ENCODE results near the gene CCDC149.

The CCDC149 gene

GRCh38 chr4:24840362-24840761, 72.5 kb downstream of the CCDC149 start:
- Histone ChIP-seq H3K4me3 (replicated peaks; ENCODE audit: insufficient read depth, low read length) (no peak overlapping the region), H3K27ac (replicated peaks) (no peak overlapping the region), H3K27me3 (ENCODE audit: insufficient read depth, poor library complexity, severe bottlenecking) (no peaks in the 10 kb centered on the region)
- no peak for DNase-seq (ENCODE audit: low read depth in 1 of 2, low spot score in 1 of 2)
- no peak for TF ChIP-seq SPI1 (IDR thresholded peaks at IDR 0.05; ENCODE audit: borderline replicate concordance, low read depth)
- TF ChIP-seq, protein P1, sequence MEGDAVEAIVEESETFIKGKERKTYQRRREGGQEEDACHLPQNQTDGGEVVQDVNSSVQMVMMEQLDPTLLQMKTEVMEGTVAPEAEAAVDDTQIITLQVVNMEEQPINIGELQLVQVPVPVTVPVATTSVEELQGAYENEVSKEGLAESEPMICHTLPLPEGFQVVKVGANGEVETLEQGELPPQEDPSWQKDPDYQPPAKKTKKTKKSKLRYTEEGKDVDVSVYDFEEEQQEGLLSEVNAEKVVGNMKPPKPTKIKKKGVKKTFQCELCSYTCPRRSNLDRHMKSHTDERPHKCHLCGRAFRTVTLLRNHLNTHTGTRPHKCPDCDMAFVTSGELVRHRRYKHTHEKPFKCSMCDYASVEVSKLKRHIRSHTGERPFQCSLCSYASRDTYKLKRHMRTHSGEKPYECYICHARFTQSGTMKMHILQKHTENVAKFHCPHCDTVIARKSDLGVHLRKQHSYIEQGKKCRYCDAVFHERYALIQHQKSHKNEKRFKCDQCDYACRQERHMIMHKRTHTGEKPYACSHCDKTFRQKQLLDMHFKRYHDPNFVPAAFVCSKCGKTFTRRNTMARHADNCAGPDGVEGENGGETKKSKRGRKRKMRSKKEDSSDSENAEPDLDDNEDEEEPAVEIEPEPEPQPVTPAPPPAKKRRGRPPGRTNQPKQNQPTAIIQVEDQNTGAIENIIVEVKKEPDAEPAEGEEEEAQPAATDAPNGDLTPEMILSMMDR (IDR thresholded peaks at IDR 0.05; ENCODE audit: insufficient read depth, low read length), result no peak
- no peak for TF ChIP-seq POLR2AphosphoS5 (IDR thresholded peaks at IDR 0.05; ENCODE audit: low read depth)
- no peak for TF ChIP-seq GABPA (IDR thresholded peaks at IDR 0.05; ENCODE audit: low read depth)
- TF ChIP-seq, protein P2, sequence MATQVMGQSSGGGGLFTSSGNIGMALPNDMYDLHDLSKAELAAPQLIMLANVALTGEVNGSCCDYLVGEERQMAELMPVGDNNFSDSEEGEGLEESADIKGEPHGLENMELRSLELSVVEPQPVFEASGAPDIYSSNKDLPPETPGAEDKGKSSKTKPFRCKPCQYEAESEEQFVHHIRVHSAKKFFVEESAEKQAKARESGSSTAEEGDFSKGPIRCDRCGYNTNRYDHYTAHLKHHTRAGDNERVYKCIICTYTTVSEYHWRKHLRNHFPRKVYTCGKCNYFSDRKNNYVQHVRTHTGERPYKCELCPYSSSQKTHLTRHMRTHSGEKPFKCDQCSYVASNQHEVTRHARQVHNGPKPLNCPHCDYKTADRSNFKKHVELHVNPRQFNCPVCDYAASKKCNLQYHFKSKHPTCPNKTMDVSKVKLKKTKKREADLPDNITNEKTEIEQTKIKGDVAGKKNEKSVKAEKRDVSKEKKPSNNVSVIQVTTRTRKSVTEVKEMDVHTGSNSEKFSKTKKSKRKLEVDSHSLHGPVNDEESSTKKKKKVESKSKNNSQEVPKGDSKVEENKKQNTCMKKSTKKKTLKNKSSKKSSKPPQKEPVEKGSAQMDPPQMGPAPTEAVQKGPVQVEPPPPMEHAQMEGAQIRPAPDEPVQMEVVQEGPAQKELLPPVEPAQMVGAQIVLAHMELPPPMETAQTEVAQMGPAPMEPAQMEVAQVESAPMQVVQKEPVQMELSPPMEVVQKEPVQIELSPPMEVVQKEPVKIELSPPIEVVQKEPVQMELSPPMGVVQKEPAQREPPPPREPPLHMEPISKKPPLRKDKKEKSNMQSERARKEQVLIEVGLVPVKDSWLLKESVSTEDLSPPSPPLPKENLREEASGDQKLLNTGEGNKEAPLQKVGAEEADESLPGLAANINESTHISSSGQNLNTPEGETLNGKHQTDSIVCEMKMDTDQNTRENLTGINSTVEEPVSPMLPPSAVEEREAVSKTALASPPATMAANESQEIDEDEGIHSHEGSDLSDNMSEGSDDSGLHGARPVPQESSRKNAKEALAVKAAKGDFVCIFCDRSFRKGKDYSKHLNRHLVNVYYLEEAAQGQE (IDR thresholded peaks at IDR 0.05; ENCODE audit: insufficient replicate concordance, low read depth), result no peak

DNA sequence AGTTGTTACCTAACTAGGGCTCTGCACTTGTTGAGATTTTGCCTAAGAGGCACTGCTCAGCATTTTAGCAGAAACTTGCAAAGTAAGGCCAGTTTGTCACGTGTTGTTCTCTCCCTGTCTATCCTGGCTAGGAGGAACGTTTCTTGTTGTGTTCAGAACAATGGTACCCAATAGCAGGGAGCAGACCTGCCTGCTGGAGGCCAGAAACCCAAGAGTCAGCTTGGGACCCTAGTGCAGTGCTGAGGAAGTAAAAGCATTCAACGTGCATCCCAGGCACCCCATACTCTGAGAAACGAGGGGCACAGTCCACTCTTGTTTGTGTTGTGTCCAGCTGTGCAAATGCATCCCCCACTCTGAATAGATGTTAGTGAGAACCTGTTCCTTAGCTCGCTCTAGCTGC, 75.1 kb downstream of the CCDC149 start:
- TF ChIP-seq, protein P2 (IDR thresholded peaks at IDR 0.05; ENCODE audit: insufficient replicate concordance, low read depth), result no peak
- TF ChIP-seq SPI1 (IDR thresholded peaks at IDR 0.05; ENCODE audit: borderline replicate concordance, low read depth), result no peak
- TF ChIP-seq POLR2AphosphoS5 (IDR thresholded peaks at IDR 0.05; ENCODE audit: low read depth), result no peak
- TF ChIP-seq GABPA (IDR thresholded peaks at IDR 0.05; ENCODE audit: low read depth), result no peak
- TF ChIP-seq, protein P1 (IDR thresholded peaks at IDR 0.05; ENCODE audit: insufficient read depth, low read length), result no peak
- H3K27me3 ChIP-seq (ENCODE audit: insufficient read depth, poor library complexity, severe bottlenecking), result no peaks in the 10 kb centered on the region
- no peak for DNase-seq (ENCODE audit: low read depth in 1 of 2, low spot score in 1 of 2)
- H3K27ac ChIP-seq (replicated peaks), result no peak overlapping the region
- H3K4me3 ChIP-seq (replicated peaks; ENCODE audit: insufficient read depth, low read length), result no peak overlapping the region

- DNase-seq (ENCODE audit: low read depth in 1 of 2, low spot score in 1 of 2), result no peak
Observed at GRCh38 chr4:24837336-24837735, 75.5 kb downstream of the CCDC149 start.

More at GRCh38 chr4:24837336-24837735, 75.5 kb downstream of the CCDC149 start:
- Histone ChIP-seq H3K4me3 (replicated peaks; ENCODE audit: insufficient read depth, low read length) (no peak overlapping the region), H3K27me3 (ENCODE audit: insufficient read depth, poor library complexity, severe bottlenecking) (no peaks in the 10 kb centered on the region), H3K27ac (replicated peaks) (no peak overlapping the region)
- TF ChIP-seq, protein P1 (IDR thresholded peaks at IDR 0.05; ENCODE audit: insufficient read depth, low read length), result no peak
